GM12878 (cell line): ENCODE results near the gene MZB1. TPM values are rescaled to one million over a fixed set of nuclear protein-coding genes. Genes with fewer than 3 reads are reported as not detected.

ENCODE experiments used
- CBX3 ChIP-seq: fragments of 200-600 bp; sonication (generic); IDR thresholded peaks from 2 replicates; pipeline ENCODE4 v1.6.1; 2016; ENCODE audit warnings: low read depth, borderline replicate concordance
- CEBPZ ChIP-seq: fragments of 150-350 bp; IDR thresholded peaks from 2 replicates; pipeline ENCODE4 v1.6.1; 2016; ENCODE audit warnings: low read depth, low read length
- ELK1 ChIP-seq: IDR thresholded peaks from 2 replicates; pipeline ENCODE4 v1.6.1; 2012; ENCODE audit warnings: low read depth, low read length, improper control_type of control experiment
- POU2F2 ChIP-seq: IDR thresholded peaks from 3 replicates; pipeline ENCODE4 v1.6.1; 2011; ENCODE audit warnings: low read depth, mild to moderate bottlenecking, low read length, borderline replicate concordance
- SIX5 ChIP-seq: IDR thresholded peaks from 2 replicates; pipeline ENCODE4 v1.6.1; 2011; ENCODE audit warnings: mild to moderate bottlenecking, low read depth, low read length, moderate library complexity; ENCODE audit not compliant: severe bottlenecking
- SUZ12 ChIP-seq: fragments of 200-600 bp; sonication (generic); IDR thresholded peaks from one replicate; pipeline ENCODE4 v1.6.1; 2018; ENCODE audit warnings: antibody characterized with exemption, mild to moderate bottlenecking; ENCODE audit not compliant: unreplicated experiment
- ZBED1 ChIP-seq: IDR thresholded peaks from 2 replicates; pipeline ENCODE4 v1.6.1; 2016; ENCODE audit warnings: borderline replicate concordance
- polyA plus RNA-seq, 11 experiments: library from polyadenylated mRNA; depleted of rRNA in 4 of 11; unstranded in 6 of 11; stranded (reverse) in 5 of 11; fragments of >200 nt; fragmentation: Nextera tagmentation in 4 of 11; fragmentation: Illumina TruSeq in 1 of 11; extraction: Ambion mirVana in 4 of 11; extraction: Trizol in 1 of 11; gene quantifications; 1 replicate in 1 of 11; 2 replicates in 10 of 11; pipeline versions ENCODE4 v1.2.1 to v1.2.3, GENCODE V29; 2011 to 2016; ENCODE audit warnings: inconsistent platforms in 2 of 11, missing spikeins in 2 of 11, low read depth in 1 of 11
- total RNA-seq, 4 experiments: library from RNA; depleted of rRNA in 3 of 4; stranded (reverse); fragments of >200 nt in 3 of 4; fragmentation: Illumina TruSeq in 1 of 4; extraction: Trizol in 1 of 4; gene quantifications; 2 replicates each; pipeline versions ENCODE4 v1.2.1 to v1.2.3, GENCODE V29; 2013 to 2021
- TF ChIP-seq, protein P1 (sequence below): fragments of 450-650 bp; IDR thresholded peaks from 2 replicates; pipeline ENCODE4 v1.6.1; 2017; ENCODE audit warnings: mild to moderate bottlenecking, moderate library complexity

The MZB1 gene
- total and polyA plus RNA-seq, 10 of the 15 experiments (the other 5 are each of a cell fraction or from before 2014, with no cell fraction given) = 19.3 to 406 (median 188) TPM

GRCh38 chr5:139407517-139407916 lies 17.8 kb upstream of the MZB1 start (continued):
- TF ChIP-seq, protein P1, sequence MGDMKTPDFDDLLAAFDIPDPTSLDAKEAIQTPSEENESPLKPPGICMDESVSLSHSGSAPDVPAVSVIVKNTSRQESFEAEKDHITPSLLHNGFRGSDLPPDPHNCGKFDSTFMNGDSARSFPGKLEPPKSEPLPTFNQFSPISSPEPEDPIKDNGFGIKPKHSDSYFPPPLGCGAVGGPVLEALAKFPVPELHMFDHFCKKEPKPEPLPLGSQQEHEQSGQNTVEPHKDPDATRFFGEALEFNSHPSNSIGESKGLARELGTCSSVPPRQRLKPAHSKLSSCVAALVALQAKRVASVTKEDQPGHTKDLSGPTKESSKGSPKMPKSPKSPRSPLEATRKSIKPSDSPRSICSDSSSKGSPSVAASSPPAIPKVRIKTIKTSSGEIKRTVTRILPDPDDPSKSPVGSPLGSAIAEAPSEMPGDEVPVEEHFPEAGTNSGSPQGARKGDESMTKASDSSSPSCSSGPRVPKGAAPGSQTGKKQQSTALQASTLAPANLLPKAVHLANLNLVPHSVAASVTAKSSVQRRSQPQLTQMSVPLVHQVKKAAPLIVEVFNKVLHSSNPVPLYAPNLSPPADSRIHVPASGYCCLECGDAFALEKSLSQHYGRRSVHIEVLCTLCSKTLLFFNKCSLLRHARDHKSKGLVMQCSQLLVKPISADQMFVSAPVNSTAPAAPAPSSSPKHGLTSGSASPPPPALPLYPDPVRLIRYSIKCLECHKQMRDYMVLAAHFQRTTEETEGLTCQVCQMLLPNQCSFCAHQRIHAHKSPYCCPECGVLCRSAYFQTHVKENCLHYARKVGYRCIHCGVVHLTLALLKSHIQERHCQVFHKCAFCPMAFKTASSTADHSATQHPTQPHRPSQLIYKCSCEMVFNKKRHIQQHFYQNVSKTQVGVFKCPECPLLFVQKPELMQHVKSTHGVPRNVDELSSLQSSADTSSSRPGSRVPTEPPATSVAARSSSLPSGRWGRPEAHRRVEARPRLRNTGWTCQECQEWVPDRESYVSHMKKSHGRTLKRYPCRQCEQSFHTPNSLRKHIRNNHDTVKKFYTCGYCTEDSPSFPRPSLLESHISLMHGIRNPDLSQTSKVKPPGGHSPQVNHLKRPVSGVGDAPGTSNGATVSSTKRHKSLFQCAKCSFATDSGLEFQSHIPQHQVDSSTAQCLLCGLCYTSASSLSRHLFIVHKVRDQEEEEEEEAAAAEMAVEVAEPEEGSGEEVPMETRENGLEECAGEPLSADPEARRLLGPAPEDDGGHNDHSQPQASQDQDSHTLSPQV = no peak
- TF ChIP-seq CBX3 (no peak), POU2F2 (no peak), SIX5 (no peak), CEBPZ (no peak), ELK1 (0 out of 2 replicates have a peak, but pooled peaks have one; percentile 31), ZBED1 (no peak), SUZ12 (no peak)
